ENCODE results near the gene RPS19BP1. TPM values are rescaled to one million over a fixed set of nuclear protein-coding genes. Genes with fewer than 3 reads are reported as not detected.

RPS19BP1 gene
- total and polyA plus RNA-seq, 12 donors: 39.5 to 250 (median 153) TPM

- peak overlapping the region in 2 of 5 donors; percentile 37 to 65 for H3K27ac ChIP-seq
- DNase-seq: peak in 4 of 7 donors; percentile 19 to 49 (median 42)
- intact Hi-C loops (cut with DNase I): loop anchor here in 1 of 2 donors (10.0 kb wide), 1 partner anchor 245 kb away; no protein-coding TSS in a partner anchor
- 42 to 52% (median 48%) methylated on average over 11 of the region's 11 CpGs for WGBS, 4 donors
- H3K4me3 ChIP-seq: no peak overlapping the region
- no peak for TF ChIP-seq POLR2A (IDR thresholded peaks at IDR 0.05)
- TF ChIP-seq, protein P1, sequence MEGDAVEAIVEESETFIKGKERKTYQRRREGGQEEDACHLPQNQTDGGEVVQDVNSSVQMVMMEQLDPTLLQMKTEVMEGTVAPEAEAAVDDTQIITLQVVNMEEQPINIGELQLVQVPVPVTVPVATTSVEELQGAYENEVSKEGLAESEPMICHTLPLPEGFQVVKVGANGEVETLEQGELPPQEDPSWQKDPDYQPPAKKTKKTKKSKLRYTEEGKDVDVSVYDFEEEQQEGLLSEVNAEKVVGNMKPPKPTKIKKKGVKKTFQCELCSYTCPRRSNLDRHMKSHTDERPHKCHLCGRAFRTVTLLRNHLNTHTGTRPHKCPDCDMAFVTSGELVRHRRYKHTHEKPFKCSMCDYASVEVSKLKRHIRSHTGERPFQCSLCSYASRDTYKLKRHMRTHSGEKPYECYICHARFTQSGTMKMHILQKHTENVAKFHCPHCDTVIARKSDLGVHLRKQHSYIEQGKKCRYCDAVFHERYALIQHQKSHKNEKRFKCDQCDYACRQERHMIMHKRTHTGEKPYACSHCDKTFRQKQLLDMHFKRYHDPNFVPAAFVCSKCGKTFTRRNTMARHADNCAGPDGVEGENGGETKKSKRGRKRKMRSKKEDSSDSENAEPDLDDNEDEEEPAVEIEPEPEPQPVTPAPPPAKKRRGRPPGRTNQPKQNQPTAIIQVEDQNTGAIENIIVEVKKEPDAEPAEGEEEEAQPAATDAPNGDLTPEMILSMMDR (IDR thresholded peaks at IDR 0.05): peak; percentile 15 to 54 (median 34)
- H3K27me3 ChIP-seq: peaks cover 5% of the 10 kb centered on the region
- H3K9me3 ChIP-seq (replicated peaks in 1 of 3): no peaks in the 10 kb centered on the region
- no peaks in the 10 kb centered on the region for H3K36me3 ChIP-seq (replicated peaks in 1 of 2)
- peaks cover 0 to 10% of the 10 kb centered on the region in 2 donors for H3K4me1 ChIP-seq (replicated peaks in 1 of 2)
Measured at GRCh38 chr22:39559456-39560105, 27.0 kb upstream of the RPS19BP1 start.

- intact Hi-C loops (cut with DNase I): loop anchor here in 1 of 2 donors (10.0 kb wide), 1 partner anchor 246 kb away; no protein-coding TSS in a partner anchor
Measured at GRCh38 chr22:39558950-39559349, 26.4 kb upstream of the RPS19BP1 start.

GRCh38 chr22:39558254-39558727 lies 25.7 kb upstream of the RPS19BP1 start:
- TF ChIP-seq, protein P1 (IDR thresholded peaks at IDR 0.05): no peak
- no peak for TF ChIP-seq POLR2A (IDR thresholded peaks at IDR 0.05)
- intact Hi-C loops (cut with DNase I): loop anchor here in 1 of 2 donors (10.0 kb wide), 1 partner anchor 247 kb away; no protein-coding TSS in a partner anchor
- H3K36me3 ChIP-seq (replicated peaks in 1 of 2): no peaks in the 10 kb centered on the region
- no peaks in the 10 kb centered on the region for H3K9me3 ChIP-seq (replicated peaks in 1 of 3)
- 5 to 11% (median 8%) methylated on average over 5 to 34 of the region's 34 CpGs for WGBS, 4 donors
- H3K27me3 ChIP-seq: peaks cover 5% of the 10 kb centered on the region
- H3K27ac ChIP-seq: peak overlapping the region in 2 of 5 donors; percentile 37 to 65
- H3K4me3 ChIP-seq: peak overlapping the region in 2 of 4 donors; percentile 40 to 59
- peak in 3 of 7 donors; percentile 27 to 61 (median 35) for DNase-seq
- H3K4me1 ChIP-seq (replicated peaks in 1 of 2): peaks cover 0 to 10% of the 10 kb centered on the region in 2 donors

More at GRCh38 chr22:39558950-39559349, 26.4 kb upstream of the RPS19BP1 start:
- TF ChIP-seq, protein P1 (IDR thresholded peaks at IDR 0.05): no peak
- no peak for TF ChIP-seq POLR2A (IDR thresholded peaks at IDR 0.05)
- no peaks in the 10 kb centered on the region for H3K36me3 ChIP-seq (replicated peaks in 1 of 2)
- no peak for DNase-seq
- peaks cover 5% of the 10 kb centered on the region for H3K27me3 ChIP-seq
- H3K4me1 ChIP-seq (replicated peaks in 1 of 2): peaks cover 0 to 10% of the 10 kb centered on the region in 2 donors
- no peak overlapping the region for H3K4me3 ChIP-seq
- peak overlapping the region in 2 of 5 donors; percentile 37 to 65 for H3K27ac ChIP-seq
- no peaks in the 10 kb centered on the region for H3K9me3 ChIP-seq (replicated peaks in 1 of 3)
- WGBS, 4 donors: 73 to 77% (median 75%) methylated on average over 6 to 14 of the region's 14 CpGs
